ENCODE results near the gene GALNT11.

GALNT11 gene

GRCh38 chr7:152161171-152161570 lies 135.7 kb downstream of the GALNT11 start:
- no peak for DNase-seq

GRCh38 chr7:152162287-152162686 lies 136.8 kb downstream of the GALNT11 start:
- no peak for DNase-seq

All from NCI-H2081 treated with DMSO at 0.1 percent for 48 hours (cell line).